HG03442 (cell line): ENCODE measurements around the gene CDC42BPB.

ENCODE experiments used
- ATAC-seq: cut with Tn5 transposase; IDR thresholded peaks from one replicate; pipeline ENCODE4 v1.9.1; 2021; ENCODE audit warnings: mild to moderate bottlenecking, moderate library complexity; ENCODE audit not compliant: unreplicated experiment

CDC42BPB gene

DNA sequence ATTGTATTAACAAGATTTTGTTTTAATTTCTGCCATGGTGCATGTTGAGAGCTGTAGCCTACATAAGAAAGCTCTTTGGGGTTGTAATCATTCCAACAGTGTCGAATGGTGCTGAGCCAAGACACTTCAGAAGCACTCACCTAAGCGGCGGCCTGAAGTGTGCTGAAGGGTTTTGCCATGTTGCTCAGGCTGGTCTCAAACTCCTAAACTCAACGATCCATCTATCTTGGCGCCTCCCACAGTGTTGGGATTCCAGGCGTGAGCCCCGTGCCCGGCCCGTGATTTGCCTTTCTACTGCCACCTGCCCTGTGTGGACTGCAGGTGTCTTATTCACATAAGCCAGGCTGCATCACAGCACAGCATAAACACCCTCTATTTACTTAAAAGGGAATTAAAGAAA is 86.0 kb downstream of the CDC42BPB start:
- ATAC-seq = no peak

DNA sequence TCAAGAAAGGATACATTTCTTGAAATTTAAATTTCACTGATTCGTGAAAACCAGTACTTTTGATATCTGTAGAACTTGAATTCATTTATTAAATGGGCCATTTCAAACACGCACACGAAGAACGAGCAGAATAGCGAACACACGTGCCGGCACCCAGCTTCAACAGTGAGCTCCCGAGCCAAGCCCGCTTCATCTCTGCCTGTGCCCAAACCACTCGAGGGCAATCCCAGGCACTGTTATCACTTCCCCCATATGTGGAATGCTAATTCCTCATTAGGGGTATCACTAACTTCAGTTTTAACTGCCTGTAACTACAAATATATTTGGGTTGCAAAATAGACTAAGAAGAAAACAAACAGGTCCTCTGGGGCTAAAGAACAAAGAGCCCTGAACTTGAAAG is 86.9 kb downstream of the CDC42BPB start:
- ATAC-seq = no peak

DNA sequence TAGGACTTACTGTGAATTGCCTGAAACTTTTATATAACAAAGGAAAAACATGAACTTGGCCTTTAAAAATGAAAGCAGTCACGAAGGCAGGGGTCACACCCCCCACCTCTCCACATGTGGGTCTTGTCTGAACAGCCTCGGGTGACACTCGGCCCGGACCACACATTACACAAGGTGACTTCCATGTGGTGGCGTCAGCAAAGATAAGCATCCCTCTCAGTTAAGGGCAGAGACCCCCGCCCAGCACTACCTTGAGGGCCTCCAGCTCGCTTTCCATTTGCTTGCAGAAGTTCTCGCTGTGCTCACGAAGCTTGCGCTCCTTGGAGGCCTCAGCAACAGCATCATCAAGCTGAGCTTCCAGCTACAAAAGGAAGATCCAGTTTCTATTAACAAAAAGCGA is 87.4 kb downstream of the CDC42BPB start:
- ATAC-seq = no peak

DNA sequence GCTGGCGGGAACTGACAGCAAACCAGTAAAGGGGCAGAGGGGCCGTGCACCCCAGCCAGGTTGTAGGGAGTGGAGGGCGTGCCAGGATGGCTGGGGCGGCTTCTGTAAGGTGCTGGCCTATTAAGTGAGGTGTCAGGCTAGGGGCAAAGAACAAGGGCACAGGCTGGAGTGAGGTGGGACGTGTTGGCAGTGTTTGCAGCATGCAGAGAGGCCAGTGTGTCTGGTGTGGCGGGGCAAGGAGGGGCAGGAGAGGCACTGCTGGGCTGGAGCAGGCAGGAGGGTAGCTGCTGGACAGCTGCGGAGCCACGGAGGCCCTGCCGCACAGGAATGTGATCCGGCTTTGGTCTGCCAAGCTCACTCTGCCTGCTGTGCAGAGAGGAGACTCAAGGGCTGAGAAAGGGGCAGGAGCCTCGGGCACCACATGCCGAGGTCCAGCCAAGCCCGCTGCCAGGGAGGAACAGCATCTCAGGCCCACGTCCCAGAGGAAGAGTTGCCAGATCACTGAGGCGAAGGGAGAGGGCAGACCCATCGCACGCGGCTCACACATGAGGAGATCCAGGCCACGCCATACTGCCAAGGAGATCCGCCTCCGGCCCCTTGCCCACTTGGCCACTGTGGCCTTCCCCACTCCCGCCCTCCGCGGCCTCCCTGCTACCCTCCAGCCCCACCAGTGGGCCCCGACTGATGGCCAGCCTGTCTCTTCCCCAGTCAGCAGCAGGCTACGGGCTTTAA is 88.1 kb downstream of the CDC42BPB start:
- no peak for ATAC-seq

DNA sequence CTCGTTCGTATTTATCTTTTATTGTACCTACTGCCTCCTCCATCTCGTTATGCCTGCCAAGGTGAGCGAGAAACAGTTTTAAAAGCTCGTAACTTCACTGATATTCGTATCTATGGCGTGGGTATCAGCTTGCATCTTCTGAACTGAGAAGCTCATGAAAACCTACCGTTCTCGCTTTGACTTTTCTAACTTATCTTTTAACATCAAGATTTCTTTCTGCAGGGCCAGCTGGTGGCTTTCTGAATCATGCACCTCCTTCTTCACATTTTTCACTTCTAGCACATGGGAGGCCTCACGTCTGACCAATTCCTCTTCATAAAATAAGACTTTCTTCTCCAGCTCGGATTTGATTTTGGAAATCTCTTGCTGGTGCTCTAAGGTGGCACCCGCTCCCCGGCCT is 89.0 kb downstream of the CDC42BPB start:
- no peak for ATAC-seq

DNA sequence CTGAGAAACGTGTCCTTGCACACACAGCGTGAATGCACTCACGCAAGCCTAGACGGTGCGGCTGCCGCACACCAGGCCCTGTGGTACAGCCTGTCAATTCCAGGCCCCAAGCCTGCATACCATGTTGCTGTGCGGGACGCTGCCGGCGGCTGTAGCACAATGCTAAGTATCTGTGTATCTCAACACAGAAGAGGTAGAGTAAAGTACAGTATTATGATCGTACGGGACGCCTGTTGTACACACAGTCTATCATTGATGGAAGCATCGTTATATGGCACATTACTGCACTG is 89.9 kb downstream of the CDC42BPB start:
- ATAC-seq = no peak

DNA sequence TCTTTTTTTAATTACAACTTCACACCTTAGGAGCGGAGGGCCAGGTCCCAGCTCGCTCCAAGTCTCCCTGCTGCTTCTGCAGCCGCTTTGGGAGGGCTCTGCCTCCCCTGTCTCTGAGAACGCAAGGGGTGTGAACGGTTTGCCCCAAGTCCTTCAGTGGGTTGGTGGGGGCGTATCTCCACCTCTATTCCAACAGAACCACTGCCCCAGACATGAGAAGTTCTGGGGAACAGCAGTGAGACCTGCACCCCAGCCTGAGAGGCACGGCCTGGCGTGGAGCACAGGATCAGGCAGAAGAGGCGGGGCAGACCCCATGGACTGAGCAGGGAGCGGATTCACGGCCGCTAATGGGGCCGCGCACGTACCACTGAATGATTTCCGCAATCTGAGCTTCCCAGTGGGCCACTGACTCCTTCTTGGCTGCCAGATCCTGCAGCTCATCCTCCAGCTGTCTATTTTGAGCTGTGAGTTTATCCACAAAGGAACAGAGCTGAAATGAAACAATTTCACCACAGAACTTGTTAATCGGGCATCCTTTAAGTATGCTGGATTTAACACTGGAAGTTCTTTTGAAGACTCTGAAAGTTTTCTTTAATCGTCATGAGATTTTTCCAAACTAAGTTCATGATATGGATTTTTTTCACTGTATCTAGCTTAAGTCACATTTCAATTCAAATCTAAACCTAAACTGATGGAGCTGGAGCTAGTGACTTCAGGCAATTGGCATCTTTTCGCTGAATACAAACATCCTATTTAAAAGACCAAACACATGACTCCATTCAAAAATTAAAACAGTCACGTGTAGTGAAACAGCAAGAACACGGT is 90.5 kb downstream of the CDC42BPB start:
- no peak for ATAC-seq

DNA sequence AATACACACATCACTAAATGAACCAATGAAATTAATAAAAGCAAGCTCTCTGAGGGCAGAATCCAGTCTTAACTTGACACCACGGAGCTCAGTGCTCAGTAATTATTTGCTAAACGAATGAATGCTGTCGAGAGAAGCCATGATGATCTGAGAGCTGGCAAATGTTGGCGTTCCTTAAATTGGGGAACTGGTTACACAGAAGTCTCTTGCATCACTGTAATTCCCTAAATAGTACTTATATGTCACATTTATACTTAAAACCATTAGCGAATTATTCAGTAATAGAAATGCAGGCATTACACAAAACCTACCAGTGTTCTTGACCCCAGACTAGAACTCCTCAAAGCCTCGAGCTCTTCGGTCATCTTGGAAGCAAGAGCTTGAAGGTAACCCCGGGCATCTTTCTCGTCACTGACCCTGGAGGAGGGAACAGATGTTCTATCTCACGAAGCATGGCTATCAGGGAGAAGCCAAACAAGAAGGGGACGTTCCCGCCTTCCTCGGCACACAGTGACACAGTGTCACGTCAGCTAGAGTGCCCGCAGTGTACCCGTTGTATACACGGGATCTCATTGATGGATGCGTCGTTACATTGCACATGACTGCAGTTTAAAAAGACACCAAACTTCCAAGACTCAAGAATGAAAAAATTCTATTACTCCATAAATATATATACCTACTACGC is 91.2 kb downstream of the CDC42BPB start:
- ATAC-seq = no peak

DNA sequence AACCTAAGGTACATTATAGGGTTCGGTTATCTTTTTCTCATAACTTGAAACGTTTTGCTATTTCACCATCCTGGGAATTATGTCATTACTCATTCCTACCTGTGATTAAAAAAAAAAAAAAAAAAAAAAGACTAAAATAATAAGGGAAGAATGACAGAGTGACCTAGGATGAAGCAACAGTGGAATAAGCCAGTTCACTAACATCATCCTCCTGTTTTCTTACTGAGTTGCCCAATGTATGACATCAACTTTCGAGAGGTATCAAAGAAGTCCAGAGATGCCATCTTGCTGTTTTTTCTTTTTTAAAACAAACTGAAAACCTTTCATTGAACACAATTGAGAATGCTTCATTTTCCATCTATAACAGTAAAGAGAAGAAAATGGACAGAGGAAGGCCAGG is 92.1 kb downstream of the CDC42BPB start:
- ATAC-seq = no peak

DNA sequence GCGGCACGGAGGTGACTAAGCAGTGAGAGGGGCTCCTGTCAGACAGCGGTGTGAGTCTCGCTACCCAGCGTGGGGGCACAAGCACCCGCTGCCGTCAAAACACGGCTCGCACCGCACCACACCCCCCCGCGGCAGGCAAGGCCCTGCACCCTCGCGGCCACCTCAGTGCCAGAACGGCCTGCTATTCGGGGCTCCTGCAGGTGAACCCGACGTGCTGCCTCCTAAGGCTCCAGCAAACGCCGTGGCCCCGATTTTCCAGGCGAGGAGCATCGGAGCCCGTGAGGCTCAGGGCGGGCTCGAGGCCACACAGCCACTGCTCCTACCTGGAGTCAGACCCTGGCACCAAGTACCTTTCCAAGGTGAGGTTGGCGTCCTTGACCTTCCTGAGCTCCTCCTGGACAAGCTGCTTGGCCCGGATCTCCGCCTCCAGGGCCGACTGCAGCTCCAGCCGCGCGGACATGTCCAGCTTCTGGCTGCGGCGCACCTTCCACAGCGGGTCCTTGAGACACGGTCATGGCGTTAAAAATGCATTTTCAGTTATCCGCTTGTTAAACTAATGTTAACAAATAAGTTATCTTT is 93.1 kb downstream of the CDC42BPB start:
- ATAC-seq = no peak

DNA sequence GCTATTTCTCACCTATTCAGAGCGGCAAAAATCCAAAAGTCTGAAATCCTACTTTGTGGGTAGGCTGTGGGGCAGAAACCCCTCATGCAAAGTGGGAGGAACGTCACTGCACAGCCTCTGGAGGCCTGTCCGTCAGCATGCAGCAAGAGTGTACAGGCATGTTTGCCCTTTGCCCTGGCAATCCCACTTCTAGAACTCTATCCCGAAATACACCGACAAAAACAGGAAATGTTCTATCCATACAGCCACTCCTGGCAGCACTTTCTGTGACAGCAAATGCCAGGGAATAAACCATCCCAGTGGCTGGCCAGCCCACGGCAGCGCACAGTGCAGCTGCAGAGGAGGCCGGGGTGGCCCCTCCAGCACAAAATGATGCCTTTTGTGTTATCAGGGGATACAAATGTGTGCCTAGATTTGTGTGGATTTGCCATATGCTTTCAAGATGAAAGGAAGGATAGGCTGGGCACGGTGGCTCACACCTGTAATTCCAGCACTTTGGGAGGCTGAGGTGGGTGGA is 95.2 kb downstream of the CDC42BPB start:
- no peak for ATAC-seq

DNA sequence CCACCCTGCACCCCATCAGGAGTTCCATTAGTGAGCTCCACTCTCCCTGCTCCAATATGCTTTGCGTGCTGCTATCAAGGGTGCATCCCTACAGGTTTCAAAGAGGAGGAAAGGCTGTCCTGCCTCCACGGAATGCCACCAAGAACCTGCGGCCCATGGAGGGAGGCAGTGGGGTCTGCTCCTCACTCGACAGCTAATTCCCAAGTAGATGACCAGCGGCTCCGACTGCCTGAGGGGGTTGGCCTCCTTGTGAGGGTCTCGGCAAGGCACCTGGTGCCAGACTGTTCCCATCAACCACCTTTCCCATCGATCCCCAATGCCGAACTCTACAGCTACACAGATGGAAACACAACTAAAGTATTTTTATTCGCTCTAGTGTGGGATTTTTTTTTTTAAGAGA is 98.9 kb downstream of the CDC42BPB start:
- ATAC-seq = no peak

DNA sequence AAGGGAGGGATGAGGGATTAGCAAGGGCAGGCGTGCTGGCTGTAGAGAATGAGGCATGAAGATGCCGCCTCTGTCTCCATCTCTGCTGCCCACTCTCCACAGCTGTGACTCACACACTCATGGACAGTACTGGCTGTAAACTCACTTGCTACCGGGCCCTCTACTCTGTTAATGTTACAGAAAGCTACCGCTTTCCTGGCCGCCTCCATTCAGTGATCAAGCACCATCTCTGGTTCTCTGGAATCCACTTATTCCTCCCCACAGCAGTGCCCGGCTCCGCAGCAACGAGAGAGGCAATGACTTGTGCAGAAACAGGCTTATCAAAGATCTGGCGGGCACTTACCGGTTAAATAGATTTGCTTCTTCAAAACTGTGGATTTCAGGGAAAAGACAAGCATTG is 100.1 kb downstream of the CDC42BPB start:
- no peak for ATAC-seq

DNA sequence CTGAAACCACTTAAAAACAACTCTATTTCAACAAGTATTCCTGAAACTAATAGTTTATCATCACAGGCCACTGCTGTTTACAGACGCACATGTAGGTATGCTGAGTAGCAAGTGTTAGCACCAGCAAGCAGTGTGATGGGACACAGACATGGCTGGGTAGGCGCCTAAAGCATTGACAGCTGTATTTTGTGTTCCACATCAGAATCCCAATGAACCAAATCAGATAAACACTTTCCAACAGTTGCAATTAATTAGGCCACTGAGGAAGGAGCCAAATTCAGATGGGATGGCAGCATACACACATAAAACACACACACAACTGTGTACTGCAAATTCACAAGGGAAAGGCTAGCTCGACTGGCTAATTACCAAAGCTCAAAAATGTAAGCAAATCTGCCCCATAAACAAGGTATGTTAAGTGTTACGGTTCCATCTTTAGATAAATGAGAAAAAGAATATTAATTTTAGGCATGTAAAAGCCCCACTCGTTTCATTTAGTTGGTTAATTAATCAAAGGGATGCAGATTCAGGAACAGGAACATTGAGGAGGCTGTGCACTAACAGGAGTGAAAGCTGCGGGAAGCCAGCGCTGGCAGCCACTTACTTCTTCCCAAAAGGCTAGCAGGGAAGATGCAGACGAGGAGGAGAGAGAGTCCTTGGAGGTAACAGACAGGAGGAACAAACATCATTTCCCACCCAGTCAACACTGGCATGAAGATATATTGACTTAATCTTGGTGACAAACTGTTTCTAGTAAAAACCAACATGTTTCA is 101.5 kb downstream of the CDC42BPB start:
- no peak for ATAC-seq

DNA sequence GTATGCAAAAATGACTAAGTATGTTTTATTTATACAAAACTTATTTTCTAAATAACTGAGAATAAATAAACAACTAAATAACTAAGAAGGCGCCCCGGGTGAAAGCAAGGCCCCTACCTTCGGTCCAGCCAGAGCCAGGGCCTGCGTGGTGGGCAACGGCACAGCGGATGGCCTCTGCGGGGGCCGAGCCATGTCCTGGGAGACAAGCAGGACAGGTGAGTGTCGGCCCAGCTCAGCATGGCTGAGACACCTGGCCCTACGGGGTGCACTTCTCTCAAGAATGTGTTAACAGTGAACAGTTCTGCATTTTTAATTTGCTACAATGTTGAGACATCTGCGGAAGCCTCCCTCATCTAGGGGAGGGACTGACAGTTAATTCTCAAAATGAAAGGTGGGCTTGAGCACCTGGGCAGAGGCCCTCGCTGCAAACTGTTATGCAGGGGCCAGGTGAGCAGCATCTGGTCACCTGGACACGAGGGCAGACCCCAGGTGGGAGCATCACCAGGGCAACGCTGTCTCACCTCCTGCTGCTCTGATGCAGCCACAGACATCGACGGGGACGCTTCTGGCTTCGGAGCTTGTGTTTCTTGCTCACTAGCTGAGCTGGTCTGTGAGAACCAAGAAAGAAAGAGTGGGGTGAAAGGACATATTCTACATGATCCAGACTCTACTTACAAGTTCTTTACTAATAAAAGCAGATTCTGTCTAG is 103.1 kb downstream of the CDC42BPB start:
- ATAC-seq = no peak

DNA sequence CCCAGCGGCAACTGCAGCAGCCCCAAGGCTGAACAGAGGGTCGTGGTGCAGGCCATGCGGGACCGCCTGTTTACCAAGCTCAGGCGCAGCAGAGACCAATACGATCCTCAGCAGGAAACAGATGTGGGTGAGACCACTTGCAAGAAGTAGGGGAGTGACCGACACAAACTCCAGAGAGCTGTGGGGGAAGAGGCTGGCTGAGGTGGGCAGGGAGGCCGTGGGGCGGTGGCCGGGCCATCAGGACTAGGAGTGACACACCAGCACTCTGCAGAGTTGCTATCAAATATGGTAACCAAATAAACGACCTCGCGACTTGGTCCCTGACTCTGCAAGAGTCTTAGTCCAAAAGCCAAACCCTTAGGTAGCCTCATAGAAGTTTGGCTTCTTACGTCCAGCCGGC is 104.2 kb downstream of the CDC42BPB start:
- ATAC-seq = no peak

DNA sequence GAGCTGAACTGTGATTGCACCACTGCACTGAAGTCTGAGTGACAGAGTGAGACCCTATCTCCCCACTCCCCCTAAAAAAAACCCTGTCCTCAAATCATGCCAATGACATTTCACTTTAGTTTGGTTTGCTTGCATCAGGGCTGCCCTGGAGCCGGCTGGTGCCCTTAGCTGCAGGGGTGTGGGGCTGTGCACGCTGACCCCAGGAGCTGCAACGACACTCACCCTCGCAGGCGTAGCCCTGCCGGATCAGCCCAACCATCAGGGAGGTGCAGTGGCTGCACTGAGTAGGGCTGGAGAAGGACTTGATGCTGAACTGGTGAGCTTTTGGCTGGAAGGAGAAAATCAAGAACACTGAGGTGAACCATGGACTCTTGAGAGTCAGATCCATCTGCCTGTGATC is 105.1 kb downstream of the CDC42BPB start:
- ATAC-seq = no peak

DNA sequence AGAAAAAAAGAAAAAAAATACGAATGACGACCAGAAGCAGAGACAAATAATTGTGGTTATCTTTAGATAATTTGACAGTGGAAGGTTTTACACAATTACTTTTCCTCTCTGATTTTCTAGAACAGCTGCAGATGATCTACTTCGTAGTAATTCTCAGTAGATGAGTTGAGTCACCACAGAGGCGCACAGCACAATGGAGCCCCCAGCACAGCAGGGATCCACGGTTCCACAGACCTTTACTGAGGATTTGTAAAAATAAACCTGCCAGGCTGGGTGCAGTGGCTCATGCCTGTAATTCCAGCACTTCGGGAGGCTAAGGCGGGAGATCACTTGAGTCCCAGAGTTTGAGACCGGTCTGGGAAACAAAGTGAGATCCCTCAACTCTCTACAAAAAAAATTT is 105.5 kb downstream of the CDC42BPB start:
- ATAC-seq = no peak

DNA sequence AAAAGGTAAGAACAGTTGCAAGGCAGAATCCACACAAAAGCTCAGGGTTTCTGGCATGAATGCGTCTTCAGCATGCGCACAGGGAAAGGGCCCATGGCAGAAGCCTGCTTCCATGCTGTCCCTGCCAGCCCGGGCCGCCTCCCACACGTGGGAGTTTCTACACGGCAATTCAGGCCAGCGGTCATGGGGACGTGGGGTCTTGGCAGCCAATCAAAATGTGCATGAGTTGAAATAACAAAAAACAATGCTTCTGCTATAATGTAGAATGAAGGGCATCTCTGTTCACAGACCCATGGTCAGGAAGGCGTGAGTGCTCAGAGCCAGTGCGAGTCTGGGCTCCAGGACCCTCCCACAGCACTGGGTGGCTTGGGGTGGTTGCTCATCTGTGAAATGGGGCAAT is 106.3 kb downstream of the CDC42BPB start:
- ATAC-seq = no peak

DNA sequence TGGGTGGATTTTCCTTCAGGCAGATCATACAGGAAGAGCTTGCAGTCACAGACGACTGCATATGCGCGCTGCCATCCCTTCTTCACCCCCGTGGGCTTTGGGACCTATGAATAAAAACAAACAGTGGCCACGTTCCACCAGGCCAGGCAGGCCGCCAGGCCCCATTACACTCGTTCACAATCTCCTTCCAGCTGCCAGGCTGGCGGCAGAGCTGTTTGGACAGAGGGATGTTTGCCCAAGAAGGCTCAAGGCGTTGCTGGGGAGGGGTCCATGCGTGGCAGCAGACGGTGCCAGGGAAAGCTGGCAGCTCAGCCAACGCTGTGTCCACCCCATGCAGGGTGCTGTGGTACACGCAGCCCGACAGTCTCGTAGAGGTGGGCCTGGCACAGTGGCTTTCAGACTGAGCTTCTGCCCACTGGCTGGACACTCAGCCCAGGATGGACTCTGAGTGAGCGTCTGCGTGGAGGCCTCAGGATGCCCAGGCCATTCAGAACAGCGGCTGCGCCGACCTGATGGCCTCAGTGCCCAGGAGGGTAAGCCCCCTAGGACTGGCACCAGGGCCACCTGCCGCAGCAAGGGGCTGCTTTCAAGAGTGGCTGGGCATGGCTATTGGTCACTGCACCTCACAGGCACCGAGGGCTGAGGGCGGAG is 107.4 kb downstream of the CDC42BPB start:
- ATAC-seq = no peak
